Right hindlimb (tissue), 1 donor: ENCODE measurements around the gene MED8.

Experiments used
- DNase-seq: peaks from one replicate; pipeline ENCODE4 v3.0.0-alpha.2; 2018

Gene MED8

GRCh38 chr1:43389326-43390313 is at the start of gene MED8, which contains the start of gene SZT2:
Gene MED8, minus strand, starts transcription at chr1:43389800. Its CDS starts 36 bp downstream, at chr1:43389764.
Gene SZT2, plus strand, starts transcription at chr1:43389899. Its CDS starts 70 bp downstream, at chr1:43389969.
- DNase-seq, result peak; percentile 97

GRCh38 chr1:43438953-43439581 is 49.5 kb upstream of the MED8 start:
- peak; percentile 12 for DNase-seq

- peak; percentile 12 for DNase-seq
Observed at GRCh38 chr1:43438576-43438952, 49.0 kb upstream of the MED8 start.

GRCh38 chr1:43438006-43438405 is 48.4 kb upstream of the MED8 start:
- DNase-seq, result peak; percentile 4

GRCh38 chr1:43437031-43437973 is 47.7 kb upstream of the MED8 start:
- DNase-seq, result peak; percentile 16

- peak; percentile 9 for DNase-seq
Observed at GRCh38 chr1:43436371-43436770, 46.8 kb upstream of the MED8 start.

GRCh38 chr1:43435146-43436145 is 45.8 kb upstream of the MED8 start:
- DNase-seq, result peak; percentile 58

GRCh38 chr1:43434256-43434655 is 44.7 kb upstream of the MED8 start:
- DNase-seq, result peak; percentile 12

GRCh38 chr1:43432907-43433306 is 43.3 kb upstream of the MED8 start:
- DNase-seq, result peak; percentile 7

GRCh38 chr1:43432171-43432860 is 42.7 kb upstream of the MED8 start:
- peak; percentile 16 for DNase-seq

- DNase-seq, result peak; percentile 7
Observed at GRCh38 chr1:43431676-43432075, 42.1 kb upstream of the MED8 start.

GRCh38 chr1:43430831-43431230 is 41.2 kb upstream of the MED8 start:
- peak; percentile 7 for DNase-seq

- DNase-seq, result peak; percentile 6
Observed at GRCh38 chr1:43427941-43428340, 38.3 kb upstream of the MED8 start.

- DNase-seq, result peak; percentile 26
Observed at GRCh38 chr1:43427524-43427923, 37.9 kb upstream of the MED8 start.

GRCh38 chr1:43426221-43426620 is 36.6 kb upstream of the MED8 start:
- DNase-seq, result peak; percentile 13

GRCh38 chr1:43425045-43425444 is 35.4 kb upstream of the MED8 start:
- peak; percentile 0 for DNase-seq

GRCh38 chr1:43423672-43424550 is 34.3 kb upstream of the MED8 start:
- DNase-seq, result peak; percentile 1

- no peak for DNase-seq
Observed at GRCh38 chr1:43422995-43423671, 33.5 kb upstream of the MED8 start.
